Measurements from ENCODE around the gene ZNF582.

DNA sequence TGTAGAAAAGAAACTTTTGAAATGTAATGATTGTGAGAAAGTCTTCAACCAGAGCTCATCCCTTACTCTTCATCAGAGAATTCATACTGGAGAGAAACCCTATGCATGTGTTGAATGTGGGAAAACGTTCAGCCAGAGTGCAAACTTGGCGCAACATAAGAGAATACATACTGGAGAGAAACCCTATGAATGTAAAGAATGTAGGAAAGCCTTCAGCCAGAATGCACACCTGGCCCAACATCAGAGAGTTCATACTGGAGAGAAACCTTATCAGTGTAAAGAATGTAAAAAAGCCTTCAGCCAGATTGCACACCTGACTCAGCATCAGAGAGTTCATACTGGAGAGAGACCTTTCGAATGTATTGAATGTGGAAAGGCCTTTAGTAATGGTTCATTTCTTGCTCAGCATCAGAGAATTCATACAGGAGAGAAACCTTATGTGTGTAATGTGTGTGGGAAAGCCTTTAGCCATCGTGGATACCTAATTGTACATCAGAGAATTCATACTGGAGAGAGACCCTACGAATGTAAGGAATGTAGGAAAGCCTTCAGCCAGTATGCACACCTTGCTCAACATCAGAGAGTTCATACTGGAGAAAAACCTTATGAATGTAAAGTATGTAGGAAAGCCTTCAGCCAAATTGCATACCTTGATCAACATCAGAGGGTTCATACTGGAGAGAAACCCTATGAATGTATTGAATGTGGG, 30.1 kb upstream of the ZNF582 start:
- TF ChIP-seq, protein P1, sequence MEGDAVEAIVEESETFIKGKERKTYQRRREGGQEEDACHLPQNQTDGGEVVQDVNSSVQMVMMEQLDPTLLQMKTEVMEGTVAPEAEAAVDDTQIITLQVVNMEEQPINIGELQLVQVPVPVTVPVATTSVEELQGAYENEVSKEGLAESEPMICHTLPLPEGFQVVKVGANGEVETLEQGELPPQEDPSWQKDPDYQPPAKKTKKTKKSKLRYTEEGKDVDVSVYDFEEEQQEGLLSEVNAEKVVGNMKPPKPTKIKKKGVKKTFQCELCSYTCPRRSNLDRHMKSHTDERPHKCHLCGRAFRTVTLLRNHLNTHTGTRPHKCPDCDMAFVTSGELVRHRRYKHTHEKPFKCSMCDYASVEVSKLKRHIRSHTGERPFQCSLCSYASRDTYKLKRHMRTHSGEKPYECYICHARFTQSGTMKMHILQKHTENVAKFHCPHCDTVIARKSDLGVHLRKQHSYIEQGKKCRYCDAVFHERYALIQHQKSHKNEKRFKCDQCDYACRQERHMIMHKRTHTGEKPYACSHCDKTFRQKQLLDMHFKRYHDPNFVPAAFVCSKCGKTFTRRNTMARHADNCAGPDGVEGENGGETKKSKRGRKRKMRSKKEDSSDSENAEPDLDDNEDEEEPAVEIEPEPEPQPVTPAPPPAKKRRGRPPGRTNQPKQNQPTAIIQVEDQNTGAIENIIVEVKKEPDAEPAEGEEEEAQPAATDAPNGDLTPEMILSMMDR (conservative IDR thresholded peaks at IDR 0.05 in 1 of 2, IDR thresholded peaks at IDR 0.05 in 1 of 2; ENCODE audit: extremely low read depth in 1 of 2, insufficient read depth in 1 of 2, low read depth in 1 of 2, low read length in 2 of 2) = no peak
- TF ChIP-seq EZH2 (IDR thresholded peaks at IDR 0.05; ENCODE audit: borderline replicate concordance, low read length) = no peak

Measured in mammary epithelial cell (primary cell).